Islet of Langerhans (tissue), 1 donor: ENCODE data around the gene MFAP5.
"Not testable (repeated sequence)": the region's sequence is repeated elsewhere in the genome, so short reads cannot be mapped to it uniquely, and the experiment has no call there.

Experiments
- FAIRE-seq: peaks from one replicate; lab custom pipeline; 2011; peaks lifted over from hg19 to GRCh38; lab: Jason Lieb, UNC

MFAP5 gene

GRCh38 chr12:8628731-8629130 is 33.9 kb downstream of the MFAP5 start:
- FAIRE-seq: no peak

GRCh38 chr12:8624750-8625149 is 37.9 kb downstream of the MFAP5 start:
- FAIRE-seq: not testable (repeated sequence)

GRCh38 chr12:8622646-8623045 is 40.0 kb downstream of the MFAP5 start:
- no peak for FAIRE-seq

GRCh38 chr12:8615206-8615605 is 47.4 kb downstream of the MFAP5 start:
- FAIRE-seq: no peak

- FAIRE-seq: not testable (repeated sequence)
These were observed 48.7 kb downstream of the MFAP5 start for GRCh38 chr12:8613881-8614280.

- no peak for FAIRE-seq
These were observed 50.0 kb downstream of the MFAP5 start, which contains the start of gene AICDA for GRCh38 chr12:8612629-8613028. Gene AICDA, minus strand, starts transcription at chr12:8612859. Its CDS starts 92 bp downstream, at chr12:8612767.

- peak; percentile 68 for FAIRE-seq
These were observed 53.5 kb downstream of the MFAP5 start for GRCh38 chr12:8609061-8609570.

GRCh38 chr12:8606890-8607289 is 55.7 kb downstream of the MFAP5 start:
- no peak for FAIRE-seq

GRCh38 chr12:8605057-8605456 is 57.6 kb downstream of the MFAP5 start:
- no peak for FAIRE-seq

GRCh38 chr12:8603856-8604255 is 58.8 kb downstream of the MFAP5 start:
- FAIRE-seq: no peak

- FAIRE-seq: no peak
These were observed 59.3 kb downstream of the MFAP5 start for GRCh38 chr12:8603286-8603685.

GRCh38 chr12:8596561-8596960 is 66.1 kb downstream of the MFAP5 start:
- FAIRE-seq: no peak
